HepG2 (cell line): ENCODE results near the gene MED28. TPM values are rescaled to one million over a fixed set of nuclear protein-coding genes. Genes with fewer than 3 reads are reported as not detected.
A peak's percentile ranks its signal among the peaks of the same experiment; 100 is the strongest.

ENCODE experiments used
- ATF5 ChIP-seq: sonication (generic); formaldehyde crosslinking; IDR thresholded peaks from 2 replicates; pipeline ENCODE4 v1.4.0; 2020; ENCODE audit warnings: mild to moderate bottlenecking, low read depth, missing genetic modification reagents
- FOXC1 ChIP-seq: sonication (generic); formaldehyde crosslinking; IDR thresholded peaks from 2 replicates; pipeline ENCODE4 v1.8.0; 2022; ENCODE audit warnings: mild to moderate bottlenecking, missing genetic modification reagents, borderline replicate concordance
- GABPB1 ChIP-seq: IDR thresholded peaks from 2 replicates; pipeline ENCODE4 v1.6.1; 2016; ENCODE audit warnings: mild to moderate bottlenecking, missing genetic modification reagents, moderate library complexity, missing compliant biosample characterization
- GFI1 ChIP-seq: sonication (generic); formaldehyde crosslinking; IDR thresholded peaks from 2 replicates; pipeline ENCODE4 v1.5.0; 2020; ENCODE audit warnings: missing genetic modification reagents, mild to moderate bottlenecking, borderline replicate concordance
- HMGXB4 ChIP-seq, 2 experiments: sonication (generic) in 1 of 2; formaldehyde crosslinking in 1 of 2; IDR thresholded peaks; 2 replicates each; pipeline versions ENCODE4 v1.4.0 to v1.6.1; 2018 to 2020; ENCODE audit warnings: missing genetic modification reagents in 2 of 2, borderline replicate concordance in 1 of 2, low read depth in 1 of 2, mild to moderate bottlenecking in 1 of 2, missing biosample characterization in 1 of 2
- IKZF5 ChIP-seq: IDR thresholded peaks from 2 replicates; pipeline ENCODE4 v1.6.1; 2018; ENCODE audit warnings: missing genetic modification reagents, mild to moderate bottlenecking, missing compliant biosample characterization
- KDM4B ChIP-seq: sonication (generic); formaldehyde crosslinking; IDR thresholded peaks from 2 replicates; pipeline ENCODE4 v1.4.0; 2020; ENCODE audit warnings: missing genetic modification reagents
- MED1 ChIP-seq: sonication (generic); formaldehyde crosslinking; IDR thresholded peaks from 2 replicates; pipeline ENCODE4 v1.4.0; 2020; ENCODE audit warnings: missing genetic modification reagents
- PAXIP1 ChIP-seq: sonication (generic); formaldehyde crosslinking; conservative IDR thresholded peaks from 2 replicates; pipeline ENCODE4 v1.4.0; 2020; ENCODE audit warnings: mild to moderate bottlenecking, missing genetic modification reagents, moderate library complexity
- PLSCR1 ChIP-seq: sonication (generic); formaldehyde crosslinking; IDR thresholded peaks from 2 replicates; pipeline ENCODE4 v1.5.0; 2020; ENCODE audit warnings: missing genetic modification reagents, mild to moderate bottlenecking, borderline replicate concordance
- REL ChIP-seq: sonication (generic); formaldehyde crosslinking; conservative IDR thresholded peaks from 2 replicates; pipeline ENCODE4 v1.8.0; 2022; ENCODE audit warnings: mild to moderate bottlenecking, missing genetic modification reagents, moderate library complexity
- RXRA ChIP-seq: sonication (generic); formaldehyde crosslinking; IDR thresholded peaks from 2 replicates; pipeline ENCODE4 v1.5.1; 2020; ENCODE audit warnings: missing genetic modification reagents
- TFDP1 ChIP-seq: IDR thresholded peaks from 2 replicates; pipeline ENCODE4 v1.6.1; 2016; ENCODE audit warnings: missing compliant biosample characterization, missing genetic modification reagents, borderline replicate concordance
- TGIF2 ChIP-seq: IDR thresholded peaks from 2 replicates; pipeline ENCODE4 v1.6.1; 2016; ENCODE audit warnings: control low read depth, missing compliant biosample characterization
- ZMYM3 ChIP-seq: sonication (generic); formaldehyde crosslinking; IDR thresholded peaks from 2 replicates; pipeline ENCODE4 v1.5.1; 2020; ENCODE audit warnings: mild to moderate bottlenecking, missing genetic modification reagents
- ZNF263 ChIP-seq: sonication (generic); formaldehyde crosslinking; IDR thresholded peaks from 2 replicates; pipeline ENCODE4 v1.4.0; 2020; ENCODE audit warnings: missing genetic modification reagents
- ZNF333 ChIP-seq: sonication (generic); formaldehyde crosslinking; IDR thresholded peaks from 2 replicates; pipeline ENCODE4 v1.4.0; 2020; ENCODE audit warnings: mild to moderate bottlenecking, missing genetic modification reagents, borderline replicate concordance
- ZNF567 ChIP-seq: sonication (generic); formaldehyde crosslinking; IDR thresholded peaks from 2 replicates; pipeline ENCODE4 v1.8.1; 2023; ENCODE audit warnings: mild to moderate bottlenecking, missing genetic modification reagents, borderline replicate concordance
- polyA plus RNA-seq, 8 experiments: library from polyadenylated mRNA; depleted of rRNA in 3 of 8; stranded (reverse) in 7 of 8; unstranded in 1 of 8; fragments of >200 nt; fragmentation: Illumina TruSeq in 4 of 8; extraction: Trizol in 4 of 8; gene quantifications; 2 replicates each; pipeline versions ENCODE4 v1.2.1 to v1.2.3, GENCODE V29; 2011 to 2016; ENCODE audit warnings: low read depth in 4 of 8, missing spikeins in 1 of 8, mixed read lengths in 1 of 8; ENCODE audit not compliant: insufficient read depth in 1 of 8
- total RNA-seq, 5 experiments: library from RNA; depleted of rRNA; stranded (reverse); fragments of >200 nt; fragmentation: Illumina TruSeq; extraction: Trizol; gene quantifications; 2 replicates each; pipeline ENCODE4 v1.2.3, GENCODE V29; 2016; ENCODE audit warnings: low read depth in 1 of 5

Gene MED28
- total and polyA plus RNA-seq, 2 of the 13 experiments (the other 11 are each of a cell fraction or from before 2014, with no cell fraction given) = 41.3 to 65.7 TPM

GRCh38 chr4:17614416-17615299 lies at the start of gene MED28 (continued):
- TF ChIP-seq PAXIP1 (CRISPR knock-in tag) (no peak; the same call in 1 of the 2 replicates), ZMYM3 (no peak), HMGXB4 (CRISPR knock-in tag; IDR thresholded peaks at IDR 0.05; ENCODE audit: borderline replicate concordance in 1 of 2, low read depth in 1 of 2) (peak; percentile 55 to 71; a peak in 3 of 4 replicates), GFI1 (CRISPR knock-in tag) (no peak), TFDP1 (no peak), MED1 (CRISPR knock-in tag) (peak; percentile 58), PLSCR1 (no peak), ATF5 (CRISPR knock-in tag) (0 out of 2 replicates have a peak, but pooled peaks have one; percentile 52), ZNF567 (no peak), TGIF2 (0 out of 2 replicates have a peak, but pooled peaks have one; percentile 49), REL (CRISPR knock-in tag) (no peak), IKZF5 (peak; percentile 57; the same call in 1 of the 2 replicates), KDM4B (CRISPR knock-in tag) (no peak; the same call in 1 of the 2 replicates), ZNF263 (CRISPR knock-in tag) (no peak), ZNF333 (no peak), RXRA (0 out of 2 replicates have a peak, but pooled peaks have one; percentile 35), FOXC1 (CRISPR knock-in tag) (no peak; the same call in 1 of the 2 replicates), GABPB1 (CRISPR knock-in tag) (peak; percentile 70)
